Sigmoid colon (tissue), 4 donors: Measurements from ENCODE around the gene NDC80.

Experiments used
- POLR2AphosphoS5 ChIP-seq, 4 donors: sonication (generic); formaldehyde crosslinking; IDR thresholded peaks; one replicate each; pipeline ENCODE4 v1.6.1; 2017; ENCODE audit warnings: antibody characterized with exemption in 4 of 4
- TF ChIP-seq, protein P1 (sequence below), 4 experiments: fragments of 450-650 bp in 3 of 4; fragments of 200-600 bp in 1 of 4; IDR thresholded peaks; one replicate each; pipeline ENCODE4 v1.5.1; 2016 to 2019; ENCODE audit warnings: antibody characterized with exemption in 4 of 4, mild to moderate bottlenecking in 3 of 4, moderate library complexity in 2 of 4

DNA sequence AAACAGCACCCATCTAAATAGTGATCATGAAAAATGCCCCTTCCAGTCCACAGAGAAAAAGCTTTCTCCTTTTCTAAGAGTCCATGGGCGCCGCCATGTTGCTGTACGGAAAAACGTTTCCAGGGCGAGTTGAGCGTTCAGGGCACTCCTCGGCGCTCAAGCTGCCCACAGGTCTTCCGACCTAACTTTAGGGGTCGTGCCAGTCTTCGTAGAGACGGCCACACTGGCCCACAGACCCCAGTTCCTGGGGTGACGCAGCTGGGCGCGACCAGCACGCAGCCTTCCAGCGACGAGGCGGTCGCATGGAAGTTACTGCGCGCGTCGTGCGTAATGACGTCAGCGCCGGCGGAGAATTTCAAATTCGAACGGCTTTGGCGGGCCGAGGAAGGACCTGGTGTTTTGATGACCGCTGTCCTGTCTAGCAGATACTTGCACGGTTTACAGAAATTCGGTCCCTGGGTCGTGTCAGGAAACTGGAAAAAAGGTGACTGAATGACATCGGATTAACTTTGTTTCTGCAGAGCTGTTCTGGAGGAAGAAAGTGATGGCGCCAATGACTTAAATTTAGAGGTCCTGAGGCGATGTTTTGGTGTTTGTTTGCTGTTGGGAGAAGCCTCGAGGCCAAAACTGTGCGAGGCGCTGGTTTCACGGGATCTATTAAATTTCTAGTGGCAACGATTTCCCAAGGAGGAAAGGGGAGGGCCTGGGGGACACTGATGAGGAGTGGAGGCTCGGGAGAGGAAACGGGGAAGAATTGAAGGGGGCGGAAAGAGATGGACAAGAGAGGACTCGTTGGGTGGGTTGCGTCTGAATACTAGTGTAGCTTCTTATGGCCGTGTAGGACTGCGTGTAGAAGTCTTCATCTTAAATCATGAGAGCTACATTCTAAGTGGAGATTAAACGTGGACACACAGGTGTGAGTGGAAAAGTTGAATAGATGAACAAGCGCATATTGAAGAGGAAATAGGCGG, at the start of gene NDC80, which contains the start of gene METTL4:
- TF ChIP-seq POLR2AphosphoS5 (IDR thresholded peaks at IDR 0.05): peak; percentile 60 to 90 (median 86)
- TF ChIP-seq, protein P1, sequence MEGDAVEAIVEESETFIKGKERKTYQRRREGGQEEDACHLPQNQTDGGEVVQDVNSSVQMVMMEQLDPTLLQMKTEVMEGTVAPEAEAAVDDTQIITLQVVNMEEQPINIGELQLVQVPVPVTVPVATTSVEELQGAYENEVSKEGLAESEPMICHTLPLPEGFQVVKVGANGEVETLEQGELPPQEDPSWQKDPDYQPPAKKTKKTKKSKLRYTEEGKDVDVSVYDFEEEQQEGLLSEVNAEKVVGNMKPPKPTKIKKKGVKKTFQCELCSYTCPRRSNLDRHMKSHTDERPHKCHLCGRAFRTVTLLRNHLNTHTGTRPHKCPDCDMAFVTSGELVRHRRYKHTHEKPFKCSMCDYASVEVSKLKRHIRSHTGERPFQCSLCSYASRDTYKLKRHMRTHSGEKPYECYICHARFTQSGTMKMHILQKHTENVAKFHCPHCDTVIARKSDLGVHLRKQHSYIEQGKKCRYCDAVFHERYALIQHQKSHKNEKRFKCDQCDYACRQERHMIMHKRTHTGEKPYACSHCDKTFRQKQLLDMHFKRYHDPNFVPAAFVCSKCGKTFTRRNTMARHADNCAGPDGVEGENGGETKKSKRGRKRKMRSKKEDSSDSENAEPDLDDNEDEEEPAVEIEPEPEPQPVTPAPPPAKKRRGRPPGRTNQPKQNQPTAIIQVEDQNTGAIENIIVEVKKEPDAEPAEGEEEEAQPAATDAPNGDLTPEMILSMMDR (IDR thresholded peaks at IDR 0.05): no peak
